ENCODE results near the gene DTX2. TPM values are rescaled to one million over a fixed set of nuclear protein-coding genes. Genes with fewer than 3 reads are reported as not detected.

DTX2 gene
- total RNA-seq, 1 donor from 2014 or later, result 4.1 TPM

DNA sequence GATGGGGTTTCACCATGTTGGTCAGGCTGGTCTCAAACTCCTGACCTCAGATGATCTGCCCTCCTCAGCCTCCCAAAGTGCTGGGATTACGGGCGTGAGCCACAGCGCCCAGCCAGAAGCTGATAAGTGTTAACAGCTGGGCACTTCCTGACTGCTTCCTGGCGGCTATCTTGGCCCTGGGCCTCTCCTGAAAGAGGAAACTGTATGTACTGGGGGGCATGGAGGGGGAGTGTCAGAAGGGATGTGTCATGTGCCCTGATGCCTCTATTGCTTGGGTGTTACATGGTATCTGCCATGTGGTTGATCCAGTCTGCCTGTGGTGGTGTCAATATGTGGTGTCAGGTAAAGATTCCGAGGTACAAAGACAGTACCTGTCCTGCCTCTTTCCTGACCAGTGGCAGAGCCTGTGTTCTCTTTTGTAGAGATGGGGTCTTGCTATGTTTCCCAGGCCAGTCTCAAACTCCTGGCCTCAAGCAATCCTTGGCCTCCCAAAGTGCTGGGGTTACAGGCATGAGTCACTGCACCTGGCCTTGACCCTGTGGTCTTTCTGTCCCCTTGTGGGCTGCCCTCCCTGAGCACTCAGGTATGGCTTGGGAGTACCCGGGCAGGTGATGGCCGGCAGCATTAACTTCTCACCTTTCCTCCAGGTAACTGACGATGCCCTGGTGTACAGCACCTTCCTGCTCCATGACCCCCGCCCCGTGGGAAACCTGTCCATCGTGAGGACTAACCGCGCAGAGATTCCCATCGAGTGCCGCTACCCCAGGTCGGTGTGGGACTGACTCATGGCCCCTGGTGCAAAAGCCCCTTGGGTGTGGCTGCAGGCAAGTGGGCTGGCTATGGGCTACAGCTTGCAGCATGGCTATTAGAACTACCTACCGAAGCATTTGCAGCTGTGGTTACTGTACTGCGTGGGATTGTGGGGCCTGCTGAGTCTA lies 32.4 kb upstream of the DTX2 start:
- Mint-ChIP-seq H3K27me3 (ENCODE audit: insufficient read depth, low read depth) (peaks cover 6% of the 10 kb centered on the region), H3K4me1 (peaks cover under 1% of the 10 kb centered on the region)
- DNase-seq (ENCODE audit: low spot score), result no peak

GRCh38 chr7:76430211-76430610 lies 31.3 kb upstream of the DTX2 start:
- no peak for DNase-seq (ENCODE audit: low spot score)
- no peak overlapping the region for H2AFZ ChIP-seq (replicated peaks)

More for the DNA sequence above, 32.4 kb upstream of the DTX2 start:
- H3K9ac ChIP-seq, result no peak overlapping the region
- no peak for TF ChIP-seq EZH2 (IDR thresholded peaks at IDR 0.05)
- TF ChIP-seq CTCF (IDR thresholded peaks at IDR 0.05), result no peak
- no peak for TF ChIP-seq EZH2phosphoT487 (IDR thresholded peaks at IDR 0.05)
- no peak overlapping the region for H3K4me3 Mint-ChIP-seq
- H3K9me3 ChIP-seq (ENCODE audit: low read depth), result no peaks in the 10 kb centered on the region
- H3K27ac Mint-ChIP-seq, result peak overlapping the region; percentile 30
- no peaks in the 10 kb centered on the region for H4K20me1 ChIP-seq (ENCODE audit: low read depth)
- no peak overlapping the region for H3K27ac ChIP-seq
- no peaks in the 10 kb centered on the region for H3K4me1 ChIP-seq
- no peak overlapping the region for H3K4me2 ChIP-seq
- no peaks in the 10 kb centered on the region for H3K79me2 ChIP-seq (ENCODE audit: low read depth)
- H3K4me3 ChIP-seq, result no peak overlapping the region
- no peaks in the 10 kb centered on the region for H3K36me3 ChIP-seq
- H3K27me3 ChIP-seq, result no peaks in the 10 kb centered on the region
- H3F3A ChIP-seq (ENCODE audit: low read depth), result peaks cover 5% of the 10 kb centered on the region
- no peaks in the 10 kb centered on the region for H3K36me3 Mint-ChIP-seq
- no peak overlapping the region for H2AFZ ChIP-seq (replicated peaks)
- H3K9me3 Mint-ChIP-seq, result no peaks in the 10 kb centered on the region

DNA sequence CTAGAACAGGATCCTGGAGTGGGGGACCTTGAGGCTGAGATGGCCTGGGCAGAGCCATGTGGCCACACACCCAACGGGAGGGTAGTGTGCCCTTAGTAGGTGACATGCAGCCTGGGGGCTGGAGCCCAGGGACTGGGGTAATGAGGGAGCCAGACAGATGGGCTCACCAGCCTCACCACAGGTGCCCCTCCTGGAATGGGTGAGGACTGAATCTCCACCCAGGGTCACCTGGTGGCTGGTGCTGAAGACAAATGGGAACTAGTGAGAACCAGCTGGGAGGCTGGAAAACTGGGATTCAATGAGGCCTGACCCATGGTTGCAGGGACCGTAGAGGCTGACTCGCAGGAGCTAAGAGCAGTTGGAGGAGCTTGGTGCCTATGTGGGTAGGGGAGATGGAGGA lies 30.7 kb upstream of the DTX2 start:
- Mint-ChIP-seq H3K36me3 (no peaks in the 10 kb centered on the region), H3K4me1 (no peaks in the 10 kb centered on the region), H3K9me3 (no peaks in the 10 kb centered on the region), H3K27me3 (ENCODE audit: insufficient read depth, low read depth) (peaks cover 6% of the 10 kb centered on the region), H3K4me3 (no peak overlapping the region), H3K27ac (no peak overlapping the region)
- no peaks in the 10 kb centered on the region for H4K20me1 ChIP-seq (ENCODE audit: low read depth)
- H3K9me3 ChIP-seq (ENCODE audit: low read depth), result no peaks in the 10 kb centered on the region
- no peaks in the 10 kb centered on the region for H3K27me3 ChIP-seq
- H3K4me3 ChIP-seq, result no peak overlapping the region
- no peaks in the 10 kb centered on the region for H3F3A ChIP-seq (ENCODE audit: low read depth)
- no peak for TF ChIP-seq EZH2 (IDR thresholded peaks at IDR 0.05)
- TF ChIP-seq CTCF (IDR thresholded peaks at IDR 0.05), result no peak
- TF ChIP-seq EZH2phosphoT487 (IDR thresholded peaks at IDR 0.05), result no peak
- no peak for DNase-seq (ENCODE audit: low spot score)
- no peaks in the 10 kb centered on the region for H3K4me1 ChIP-seq
- no peak overlapping the region for H3K4me2 ChIP-seq
- H3K27ac ChIP-seq, result no peak overlapping the region
- H2AFZ ChIP-seq (replicated peaks), result no peak overlapping the region
- no peaks in the 10 kb centered on the region for H3K36me3 ChIP-seq
- no peaks in the 10 kb centered on the region for H3K79me2 ChIP-seq (ENCODE audit: low read depth)
- no peak overlapping the region for H3K9ac ChIP-seq

More at GRCh38 chr7:76430211-76430610, 31.3 kb upstream of the DTX2 start:
- H3K4me1 ChIP-seq, result no peaks in the 10 kb centered on the region
- H3K36me3 ChIP-seq, result no peaks in the 10 kb centered on the region
- Mint-ChIP-seq H3K27me3 (ENCODE audit: insufficient read depth, low read depth) (peaks cover 6% of the 10 kb centered on the region), H3K27ac (no peak overlapping the region), H3K36me3 (no peaks in the 10 kb centered on the region), H3K4me1 (no peaks in the 10 kb centered on the region), H3K4me3 (no peak overlapping the region), H3K9me3 (no peaks in the 10 kb centered on the region)
- H3K27ac ChIP-seq, result no peak overlapping the region
- H3K9me3 ChIP-seq (ENCODE audit: low read depth), result no peaks in the 10 kb centered on the region
- H3K9ac ChIP-seq, result no peak overlapping the region
- H3F3A ChIP-seq (ENCODE audit: low read depth), result no peaks in the 10 kb centered on the region
- H3K4me3 ChIP-seq, result no peak overlapping the region
- no peaks in the 10 kb centered on the region for H3K27me3 ChIP-seq
- TF ChIP-seq EZH2 (IDR thresholded peaks at IDR 0.05) (no peak), CTCF (IDR thresholded peaks at IDR 0.05) (no peak), EZH2phosphoT487 (IDR thresholded peaks at IDR 0.05) (no peak)
- H4K20me1 ChIP-seq (ENCODE audit: low read depth), result no peaks in the 10 kb centered on the region
- H3K4me2 ChIP-seq, result no peak overlapping the region
- no peaks in the 10 kb centered on the region for H3K79me2 ChIP-seq (ENCODE audit: low read depth)

All from neural progenitor cell (in vitro differentiated cells).